ENCODE data around the gene ARHGEF35. TPM values are rescaled to one million over a fixed set of nuclear protein-coding genes. Genes with fewer than 3 reads are reported as not detected.

The ARHGEF35 gene
- total RNA-seq, 1 donor from 2014 or later: 0.75 TPM

GRCh38 chr7:144142187-144142586, 53.4 kb downstream of the ARHGEF35 start:
- Histone ChIP-seq H3K9me3 (no peaks in the 10 kb centered on the region), H3K27ac (no peak overlapping the region), H3K4me3 (no peak overlapping the region), H3K27me3 (no peaks in the 10 kb centered on the region), H3K4me1 (no peaks in the 10 kb centered on the region), H3K36me3 (no peaks in the 10 kb centered on the region)
- no peak for DNase-seq (ENCODE audit: low spot score in 2 of 2)
- no peak for TF ChIP-seq CTCF (IDR thresholded peaks at IDR 0.05)
- intact Hi-C loops (cut with DNase I): no loop called here

- Histone ChIP-seq H3K9me3 (no peaks in the 10 kb centered on the region), H3K4me1 (no peaks in the 10 kb centered on the region), H3K27ac (no peak overlapping the region), H3K27me3 (no peaks in the 10 kb centered on the region), H3K36me3 (no peaks in the 10 kb centered on the region), H3K4me3 (no peak overlapping the region)
- no peak for DNase-seq (ENCODE audit: low spot score in 2 of 2)
- TF ChIP-seq CTCF (IDR thresholded peaks at IDR 0.05): no peak
- intact Hi-C loops (cut with DNase I): no loop called here
These were observed 58.1 kb downstream of the ARHGEF35 start for GRCh38 chr7:144137501-144137900.

Other genes starting within 250 kb of the ARHGEF35 start
- not detected for gene OR2F1, start 241.0 kb downstream of the ARHGEF35 start, total RNA-seq
- gene OR6B1, start 195.5 kb downstream of the ARHGEF35 start, total RNA-seq: not detected
- not detected for gene OR2A5, start 146.9 kb downstream of the ARHGEF35 start, total RNA-seq
- not detected for gene OR2A25, start 126.0 kb downstream of the ARHGEF35 start, total RNA-seq
- not detected for gene OR2A12, start 109.6 kb downstream of the ARHGEF35 start, total RNA-seq
- not detected for gene OR2A2, start 86.2 kb downstream of the ARHGEF35 start, total RNA-seq
- gene OR2A14, start 72.7 kb downstream of the ARHGEF35 start, total RNA-seq: not detected
- gene CTAGE4, start 12.4 kb downstream of the ARHGEF35 start, total RNA-seq: not detected
- not detected for gene OR2A42, start 43.8 kb upstream of the ARHGEF35 start, total RNA-seq
- gene OR2A7, start 69.0 kb upstream of the ARHGEF35 start, total RNA-seq: 4.9 TPM
- gene CTAGE8, start 73.5 kb upstream of the ARHGEF35 start, total RNA-seq: not detected
- not detected for gene OR2A1, start 116.6 kb upstream of the ARHGEF35 start, total RNA-seq
- 3.5 TPM for gene ARHGEF5, start 159.6 kb upstream of the ARHGEF35 start, total RNA-seq
- gene NOBOX, start 207.9 kb upstream of the ARHGEF35 start, total RNA-seq: not detected